GM23338 (cell line): ENCODE results near the gene RAB2B. TPM values are rescaled to one million over a fixed set of nuclear protein-coding genes. Genes with fewer than 3 reads are reported as not detected.
A peak's percentile ranks its signal among the peaks of the same experiment; 100 is the strongest.

Source experiments
- ATAC-seq: fragments of 200-7000 bp; cut with Tn5 transposase; 3 replicates; pipeline ENCODE4 v1.9.1; 2020
- DNase-seq: peaks from one replicate; pipeline ENCODE4 v3.0.0-alpha.2; 2015; ENCODE audit warnings: low spot score
- H2AFZ ChIP-seq: fragments of 200-600 bp; sonication (generic); 2 replicates; pipeline ENCODE4 v1.8.0; 2016; ENCODE audit warnings: antibody characterized with exemption, mild to moderate bottlenecking, moderate library complexity
- H3F3A ChIP-seq: fragments of 200-600 bp; sonication (generic); replicated peaks from 2 replicates; pipeline ENCODE4 v1.8.0; 2017; ENCODE audit warnings: antibody characterized with exemption, mixed run types, low read depth
- H3K27ac ChIP-seq: fragments of 200-600 bp; sonication (generic); 2 replicates; pipeline ENCODE4 v1.6.1; 2016; ENCODE audit warnings: low read depth
- H3K27me3 ChIP-seq: fragments of 200-600 bp; sonication (generic); 2 replicates; pipeline ENCODE4 v1.8.0; 2016; ENCODE audit warnings: mild to moderate bottlenecking, mixed run types, moderate library complexity; ENCODE audit not compliant: insufficient read depth
- H3K36me3 ChIP-seq: fragments of 200-600 bp; sonication (generic); 2 replicates; pipeline ENCODE4 v1.8.0; 2016; ENCODE audit warnings: mild to moderate bottlenecking; ENCODE audit not compliant: insufficient read depth
- H3K4me1 ChIP-seq: fragments of 200-600 bp; sonication (generic); 2 replicates; pipeline ENCODE4 v1.8.0; 2016; ENCODE audit warnings: mild to moderate bottlenecking, moderate library complexity; ENCODE audit not compliant: insufficient read depth
- H3K4me2 ChIP-seq: fragments of 200-600 bp; sonication (generic); 2 replicates; pipeline ENCODE4 v1.7.1; 2017; ENCODE audit warnings: mixed run types
- H3K4me3 ChIP-seq: fragments of 200-600 bp; sonication (generic); 2 replicates; pipeline ENCODE4 v1.6.1; 2016; ENCODE audit warnings: mixed run types
- H3K79me2 ChIP-seq: fragments of 200-600 bp; sonication (generic); replicated peaks from 2 replicates; pipeline ENCODE4 v1.8.0; 2017; ENCODE audit warnings: mild to moderate bottlenecking; ENCODE audit not compliant: insufficient read depth
- H3K9me2 ChIP-seq: fragments of 200-600 bp; sonication (generic); 2 replicates; pipeline ENCODE4 v1.8.0; 2017; ENCODE audit not compliant: insufficient read depth
- H4K20me1 ChIP-seq: fragments of 200-600 bp; sonication (generic); replicated peaks from 2 replicates; pipeline ENCODE4 v1.8.0; 2017; ENCODE audit warnings: mild to moderate bottlenecking; ENCODE audit not compliant: insufficient read depth
- H3K27ac Mint-ChIP-seq: 2 replicates; pipeline ENCODE4 v1.8.0; 2020; ENCODE audit warnings: inconsistent platforms, mild to moderate bottlenecking, moderate library complexity, mixed read lengths
- H3K27me3 Mint-ChIP-seq: 3 replicates; pipeline ENCODE4 v1.8.0; 2022; ENCODE audit warnings: low read depth, mild to moderate bottlenecking, moderate library complexity, mixed read lengths, inconsistent platforms; ENCODE audit not compliant: insufficient read depth, poor library complexity
- H3K36me3 Mint-ChIP-seq: 3 replicates; pipeline ENCODE4 v1.8.0; 2021; ENCODE audit warnings: low read depth, mild to moderate bottlenecking, inconsistent platforms, moderate library complexity, mixed read lengths
- H3K4me1 Mint-ChIP-seq: 3 replicates; pipeline ENCODE4 v1.8.0; 2020; ENCODE audit warnings: mild to moderate bottlenecking, inconsistent platforms, mixed read lengths
- H3K4me3 Mint-ChIP-seq: 3 replicates; pipeline ENCODE4 v1.8.0; 2021; ENCODE audit warnings: moderate library complexity, mild to moderate bottlenecking, inconsistent platforms, mixed read lengths
- H3K9me3 Mint-ChIP-seq: 3 replicates; pipeline ENCODE4 v1.8.0; 2020; ENCODE audit warnings: moderate library complexity, mild to moderate bottlenecking, inconsistent platforms, mixed read lengths
- EZH2 ChIP-seq: fragments of 200-600 bp; sonication (generic); IDR thresholded peaks from one replicate; pipeline ENCODE4 v1.8.0; 2017; ENCODE audit warnings: antibody characterized with exemption, mild to moderate bottlenecking, low read depth; ENCODE audit not compliant: unreplicated experiment
- EZH2phosphoT487 ChIP-seq: fragments of 200-600 bp; sonication (generic); IDR thresholded peaks from one replicate; pipeline ENCODE4 v1.8.1; 2018; ENCODE audit warnings: antibody characterized with exemption; ENCODE audit not compliant: unreplicated experiment
- JUNB ChIP-seq: IDR thresholded peaks from one replicate; pipeline ENCODE4 v1.6.1; 2016; ENCODE audit warnings: antibody characterized with exemption; ENCODE audit not compliant: unreplicated experiment
- STAT1 ChIP-seq: IDR thresholded peaks from one replicate; pipeline ENCODE4 v1.6.1; 2016; ENCODE audit warnings: antibody characterized with exemption; ENCODE audit not compliant: unreplicated experiment
- ZNF114 ChIP-seq: fragments of 250-450 bp; sonication (Bioruptor Pico); IDR thresholded peaks from 2 replicates; pipeline ENCODE4 v1.5.0; 2020; ENCODE audit warnings: mild to moderate bottlenecking, moderate library complexity
- polyA plus RNA-seq: library from polyadenylated mRNA; unstranded; fragments of >200 nt; fragmentation: Nextera tagmentation; extraction: Ambion mirVana; gene quantifications from 2 replicates; pipeline ENCODE4 v1.2.1, GENCODE V29; 2016
- total RNA-seq: library from RNA; depleted of rRNA; stranded (reverse); fragments of >200 nt; shearing (Covaris generic); gene quantifications from 2 replicates; pipeline ENCODE4 v1.2.3, GENCODE V29; 2014
- TF ChIP-seq, protein P1 (sequence below): fragments of 250-450 bp; sonication (Bioruptor Pico); IDR thresholded peaks from 2 replicates; pipeline ENCODE4 v1.5.0; 2020; ENCODE audit warnings: mild to moderate bottlenecking, moderate library complexity
- TF ChIP-seq, protein P2 (sequence below): IDR thresholded peaks from 2 replicates; pipeline ENCODE4 v1.6.1; 2016; ENCODE audit warnings: antibody characterized with exemption

The RAB2B gene
- total and polyA plus RNA-seq, 2 experiments from 2014 or later: 12.9 to 29.9 TPM

DNA sequence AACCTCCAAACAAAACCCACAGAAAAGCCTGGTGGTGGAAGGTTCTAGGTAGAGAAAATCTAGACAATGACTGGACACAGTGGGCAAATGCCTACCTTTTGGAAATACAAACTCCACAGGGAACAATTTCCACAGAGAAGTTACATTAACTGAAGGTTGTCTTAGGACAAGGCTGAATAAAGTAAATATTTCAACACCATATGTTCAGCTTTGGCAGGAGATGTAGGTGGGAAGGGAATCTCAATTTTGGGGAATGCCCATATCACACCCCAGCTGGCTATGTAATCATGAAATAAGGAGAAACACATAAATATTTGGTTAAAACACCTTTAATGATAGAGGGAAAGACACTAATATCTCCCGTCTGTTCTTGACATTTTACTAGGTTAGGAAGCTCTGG, 44.0 kb upstream of the RAB2B start:
- H3K9me3 Mint-ChIP-seq: no peaks in the 10 kb centered on the region; the same call in 1 of the 3 replicates
- H3K36me3 Mint-ChIP-seq: peaks cover 60% of the 10 kb centered on the region
- TF ChIP-seq EZH2 (no peak), EZH2phosphoT487 (no peak), JUNB (no peak), ZNF114 (CRISPR knock-in tag) (no peak)
- TF ChIP-seq, protein P1, sequence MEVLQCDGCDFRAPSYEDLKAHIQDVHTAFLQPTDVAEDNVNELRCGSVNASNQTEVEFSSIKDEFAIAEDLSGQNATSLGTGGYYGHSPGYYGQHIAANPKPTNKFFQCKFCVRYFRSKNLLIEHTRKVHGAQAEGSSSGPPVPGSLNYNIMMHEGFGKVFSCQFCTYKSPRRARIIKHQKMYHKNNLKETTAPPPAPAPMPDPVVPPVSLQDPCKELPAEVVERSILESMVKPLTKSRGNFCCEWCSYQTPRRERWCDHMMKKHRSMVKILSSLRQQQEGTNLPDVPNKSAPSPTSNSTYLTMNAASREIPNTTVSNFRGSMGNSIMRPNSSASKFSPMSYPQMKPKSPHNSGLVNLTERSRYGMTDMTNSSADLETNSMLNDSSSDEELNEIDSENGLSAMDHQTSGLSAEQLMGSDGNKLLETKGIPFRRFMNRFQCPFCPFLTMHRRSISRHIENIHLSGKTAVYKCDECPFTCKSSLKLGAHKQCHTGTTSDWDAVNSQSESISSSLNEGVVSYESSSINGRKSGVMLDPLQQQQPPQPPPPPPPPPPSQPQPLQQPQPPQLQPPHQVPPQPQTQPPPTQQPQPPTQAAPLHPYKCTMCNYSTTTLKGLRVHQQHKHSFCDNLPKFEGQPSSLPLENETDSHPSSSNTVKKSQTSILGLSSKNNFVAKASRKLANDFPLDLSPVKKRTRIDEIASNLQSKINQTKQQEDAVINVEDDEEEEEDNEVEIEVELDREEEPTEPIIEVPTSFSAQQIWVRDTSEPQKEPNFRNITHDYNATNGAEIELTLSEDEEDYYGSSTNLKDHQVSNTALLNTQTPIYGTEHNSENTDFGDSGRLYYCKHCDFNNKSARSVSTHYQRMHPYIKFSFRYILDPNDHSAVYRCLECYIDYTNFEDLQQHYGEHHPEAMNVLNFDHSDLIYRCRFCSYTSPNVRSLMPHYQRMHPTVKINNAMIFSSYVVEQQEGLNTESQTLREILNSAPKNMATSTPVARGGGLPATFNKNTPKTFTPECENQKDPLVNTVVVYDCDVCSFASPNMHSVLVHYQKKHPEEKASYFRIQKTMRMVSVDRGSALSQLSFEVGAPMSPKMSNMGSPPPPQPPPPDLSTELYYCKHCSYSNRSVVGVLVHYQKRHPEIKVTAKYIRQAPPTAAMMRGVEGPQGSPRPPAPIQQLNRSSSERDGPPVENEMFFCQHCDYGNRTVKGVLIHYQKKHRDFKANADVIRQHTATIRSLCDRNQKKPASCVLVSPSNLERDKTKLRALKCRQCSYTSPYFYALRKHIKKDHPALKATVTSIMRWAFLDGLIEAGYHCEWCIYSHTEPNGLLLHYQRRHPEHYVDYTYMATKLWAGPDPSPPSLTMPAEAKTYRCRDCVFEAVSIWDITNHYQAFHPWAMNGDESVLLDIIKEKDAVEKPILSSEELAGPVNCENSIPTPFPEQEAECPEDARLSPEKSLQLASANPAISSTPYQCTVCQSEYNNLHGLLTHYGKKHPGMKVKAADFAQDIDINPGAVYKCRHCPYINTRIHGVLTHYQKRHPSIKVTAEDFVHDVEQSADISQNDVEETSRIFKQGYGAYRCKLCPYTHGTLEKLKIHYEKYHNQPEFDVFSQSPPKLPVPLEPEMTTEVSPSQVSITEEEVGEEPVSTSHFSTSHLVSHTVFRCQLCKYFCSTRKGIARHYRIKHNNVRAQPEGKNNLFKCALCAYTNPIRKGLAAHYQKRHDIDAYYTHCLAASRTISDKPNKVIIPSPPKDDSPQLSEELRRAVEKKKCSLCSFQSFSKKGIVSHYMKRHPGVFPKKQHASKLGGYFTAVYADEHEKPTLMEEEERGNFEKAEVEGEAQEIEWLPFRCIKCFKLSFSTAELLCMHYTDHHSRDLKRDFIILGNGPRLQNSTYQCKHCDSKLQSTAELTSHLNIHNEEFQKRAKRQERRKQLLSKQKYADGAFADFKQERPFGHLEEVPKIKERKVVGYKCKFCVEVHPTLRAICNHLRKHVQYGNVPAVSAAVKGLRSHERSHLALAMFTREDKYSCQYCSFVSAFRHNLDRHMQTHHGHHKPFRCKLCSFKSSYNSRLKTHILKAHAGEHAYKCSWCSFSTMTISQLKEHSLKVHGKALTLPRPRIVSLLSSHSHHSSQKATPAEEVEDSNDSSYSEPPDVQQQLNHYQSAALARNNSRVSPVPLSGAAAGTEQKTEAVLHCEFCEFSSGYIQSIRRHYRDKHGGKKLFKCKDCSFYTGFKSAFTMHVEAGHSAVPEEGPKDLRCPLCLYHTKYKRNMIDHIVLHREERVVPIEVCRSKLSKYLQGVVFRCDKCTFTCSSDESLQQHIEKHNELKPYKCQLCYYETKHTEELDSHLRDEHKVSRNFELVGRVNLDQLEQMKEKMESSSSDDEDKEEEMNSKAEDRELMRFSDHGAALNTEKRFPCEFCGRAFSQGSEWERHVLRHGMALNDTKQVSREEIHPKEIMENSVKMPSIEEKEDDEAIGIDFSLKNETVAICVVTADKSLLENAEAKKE: no peak
- H3K27me3 ChIP-seq: no peaks in the 10 kb centered on the region
- DNase-seq (no peak), ATAC-seq (no peak)
- peak overlapping the region; percentile 71; the same call in 1 of the 2 replicates for H3K27ac Mint-ChIP-seq
- peaks cover 26% of the 10 kb centered on the region for H3K27me3 Mint-ChIP-seq
- H3K79me2 ChIP-seq: peaks cover 44% of the 10 kb centered on the region
- H3K4me1 Mint-ChIP-seq: peaks cover 58% of the 10 kb centered on the region
- peaks cover 30% of the 10 kb centered on the region for H3K36me3 ChIP-seq
- H3K27ac ChIP-seq: peak overlapping the region; percentile 85
- H3F3A ChIP-seq: peaks cover 36% of the 10 kb centered on the region
- H3K4me3 Mint-ChIP-seq: peak overlapping the region; percentile 20; the same call in 1 of the 3 replicates
- no peaks in the 10 kb centered on the region for H3K9me2 ChIP-seq
- peak overlapping the region; percentile 85 for H3K4me2 ChIP-seq
- H3K4me1 ChIP-seq: peaks cover 69% of the 10 kb centered on the region
- peak overlapping the region; percentile 27; the same call in 1 of the 2 replicates for H3K4me3 ChIP-seq
- peaks cover 20% of the 10 kb centered on the region for H4K20me1 ChIP-seq
- no peak overlapping the region for H2AFZ ChIP-seq

DNA sequence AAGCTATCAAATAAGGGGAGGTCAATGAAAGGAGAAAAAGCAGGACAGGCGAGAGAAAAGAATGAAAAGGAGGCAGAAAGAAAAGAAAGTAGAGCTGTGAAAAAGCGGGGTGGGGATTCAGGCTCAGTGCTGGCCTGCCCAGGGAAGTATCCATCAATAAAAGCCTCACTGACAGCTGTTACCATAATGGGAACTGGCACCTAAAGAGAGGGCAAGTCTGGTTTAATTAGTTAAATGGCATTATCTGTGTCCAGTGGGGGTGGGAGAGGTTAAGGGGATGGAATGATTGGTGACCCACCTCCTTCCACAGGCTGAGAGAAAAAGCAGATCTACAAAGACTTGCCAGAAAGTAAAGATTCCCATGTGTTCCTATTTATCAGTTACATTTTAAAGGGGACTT, 42.0 kb upstream of the RAB2B start:
- Histone ChIP-seq H3K27me3 (no peaks in the 10 kb centered on the region), H3K36me3 (peaks cover 21% of the 10 kb centered on the region), H3K4me3 (no peak overlapping the region), H3K4me2 (peak overlapping the region; percentile 1; the same call in 1 of the 2 replicates), H4K20me1 (peaks cover 20% of the 10 kb centered on the region), H3K4me1 (peaks cover 62% of the 10 kb centered on the region), H3K9me2 (no peaks in the 10 kb centered on the region), H2AFZ (no peak overlapping the region), H3K27ac (peak overlapping the region; percentile 85), H3F3A (peaks cover 36% of the 10 kb centered on the region), H3K79me2 (peaks cover 23% of the 10 kb centered on the region)
- Mint-ChIP-seq H3K4me3 (no peak overlapping the region; the same call in 2 of the 3 replicates), H3K36me3 (peaks cover 41% of the 10 kb centered on the region), H3K27ac (no peak overlapping the region; the same call in 1 of the 2 replicates), H3K27me3 (peaks cover 19% of the 10 kb centered on the region), H3K4me1 (peaks cover 41% of the 10 kb centered on the region), H3K9me3 (no peaks in the 10 kb centered on the region)
- ATAC-seq (no peak; the same call in 2 of the 3 replicates), DNase-seq (no peak)
- TF ChIP-seq ZNF114 (CRISPR knock-in tag): no peak
- no peak for TF ChIP-seq STAT1
- no peak for TF ChIP-seq JUNB
- TF ChIP-seq, protein P2, sequence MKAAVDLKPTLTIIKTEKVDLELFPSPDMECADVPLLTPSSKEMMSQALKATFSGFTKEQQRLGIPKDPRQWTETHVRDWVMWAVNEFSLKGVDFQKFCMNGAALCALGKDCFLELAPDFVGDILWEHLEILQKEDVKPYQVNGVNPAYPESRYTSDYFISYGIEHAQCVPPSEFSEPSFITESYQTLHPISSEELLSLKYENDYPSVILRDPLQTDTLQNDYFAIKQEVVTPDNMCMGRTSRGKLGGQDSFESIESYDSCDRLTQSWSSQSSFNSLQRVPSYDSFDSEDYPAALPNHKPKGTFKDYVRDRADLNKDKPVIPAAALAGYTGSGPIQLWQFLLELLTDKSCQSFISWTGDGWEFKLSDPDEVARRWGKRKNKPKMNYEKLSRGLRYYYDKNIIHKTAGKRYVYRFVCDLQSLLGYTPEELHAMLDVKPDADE: no peak
